PC-3 (cell line): ENCODE measurements around the gene LY6G6F.

Source experiments
- EZH2 ChIP-seq: fragments of 300-600 bp; sonication (generic); IDR thresholded peaks from one replicate; pipeline ENCODE4 v1.6.1; 2017; ENCODE audit warnings: antibody characterized with exemption, mild to moderate bottlenecking, low read length; ENCODE audit not compliant: unreplicated experiment
- TF ChIP-seq, protein P1 (sequence below): fragments of 300-600 bp; sonication (generic); conservative IDR thresholded peaks from 2 replicates; pipeline ENCODE4 v1.5.1; 2017; ENCODE audit warnings: antibody characterized with exemption, low read depth, mild to moderate bottlenecking, low read length

DNA sequence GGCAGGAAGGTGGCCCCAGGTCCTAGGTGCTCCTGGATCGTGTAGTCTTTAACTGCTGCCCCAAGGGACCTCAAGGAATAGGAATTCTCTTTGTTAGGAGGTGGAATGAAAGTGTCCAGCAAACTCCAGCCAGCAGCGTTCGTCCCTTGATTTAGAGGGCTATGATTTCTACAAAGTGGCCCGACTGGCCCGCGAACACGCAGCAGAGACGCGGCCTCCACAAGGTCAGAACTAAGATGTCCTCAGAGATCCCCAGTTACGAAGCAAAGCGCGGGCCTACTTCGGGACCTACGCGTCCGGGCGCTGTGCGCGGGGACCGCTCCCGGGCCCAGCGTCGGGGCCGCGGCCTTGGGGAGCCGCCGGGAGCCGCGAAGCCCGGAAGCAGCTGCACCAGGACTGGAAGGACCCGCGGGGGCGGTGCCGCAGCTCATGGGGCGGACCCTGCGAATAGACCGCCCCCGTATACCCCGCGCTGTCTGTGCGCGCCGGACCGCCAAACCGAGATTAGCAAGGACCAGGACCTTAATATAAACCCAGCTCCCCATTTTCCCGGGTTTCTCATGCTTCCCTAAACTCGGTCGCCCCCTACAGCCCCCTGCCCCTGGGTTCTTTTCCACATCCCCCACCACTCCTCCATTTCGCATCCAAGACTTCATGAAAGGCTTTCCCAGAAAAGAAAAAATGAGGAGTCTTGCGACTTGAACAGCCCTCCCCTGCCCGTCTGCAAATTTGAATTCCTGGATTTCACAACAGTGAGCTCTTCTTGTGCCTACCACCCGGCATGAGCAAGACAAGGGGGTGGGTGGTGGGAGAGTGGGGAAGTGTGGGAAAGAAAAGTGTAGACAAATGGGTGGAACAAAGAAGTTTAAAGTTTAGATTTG is 46.0 kb upstream of the LY6G6F start, which contains the start of gene C6orf47:
- TF ChIP-seq, protein P1, sequence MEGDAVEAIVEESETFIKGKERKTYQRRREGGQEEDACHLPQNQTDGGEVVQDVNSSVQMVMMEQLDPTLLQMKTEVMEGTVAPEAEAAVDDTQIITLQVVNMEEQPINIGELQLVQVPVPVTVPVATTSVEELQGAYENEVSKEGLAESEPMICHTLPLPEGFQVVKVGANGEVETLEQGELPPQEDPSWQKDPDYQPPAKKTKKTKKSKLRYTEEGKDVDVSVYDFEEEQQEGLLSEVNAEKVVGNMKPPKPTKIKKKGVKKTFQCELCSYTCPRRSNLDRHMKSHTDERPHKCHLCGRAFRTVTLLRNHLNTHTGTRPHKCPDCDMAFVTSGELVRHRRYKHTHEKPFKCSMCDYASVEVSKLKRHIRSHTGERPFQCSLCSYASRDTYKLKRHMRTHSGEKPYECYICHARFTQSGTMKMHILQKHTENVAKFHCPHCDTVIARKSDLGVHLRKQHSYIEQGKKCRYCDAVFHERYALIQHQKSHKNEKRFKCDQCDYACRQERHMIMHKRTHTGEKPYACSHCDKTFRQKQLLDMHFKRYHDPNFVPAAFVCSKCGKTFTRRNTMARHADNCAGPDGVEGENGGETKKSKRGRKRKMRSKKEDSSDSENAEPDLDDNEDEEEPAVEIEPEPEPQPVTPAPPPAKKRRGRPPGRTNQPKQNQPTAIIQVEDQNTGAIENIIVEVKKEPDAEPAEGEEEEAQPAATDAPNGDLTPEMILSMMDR: no peak
- TF ChIP-seq EZH2: no peak
